NCI-H526 treated with DMSO at 0.1 percent for 48 hours (cell line): ENCODE measurements around the gene HEXIM2.
A peak's percentile ranks its signal among the peaks of the same experiment; 100 is the strongest.

Source experiments
- DNase-seq: peaks from one replicate; lab custom pipeline; 2025; lab: John Stamatoyannopoulos, UW

HEXIM2 gene

GRCh38 chr17:45127548-45128300, 34.0 kb upstream of the HEXIM2 start:
- no peak for DNase-seq

- no peak for DNase-seq
These were observed 33.3 kb upstream of the HEXIM2 start for GRCh38 chr17:45128331-45128730.

- DNase-seq: no peak
These were observed 32.7 kb upstream of the HEXIM2 start for GRCh38 chr17:45128989-45129388.

- no peak for DNase-seq
These were observed 32.2 kb upstream of the HEXIM2 start for GRCh38 chr17:45129426-45129939.

GRCh38 chr17:45129940-45130680, 31.6 kb upstream of the HEXIM2 start:
- DNase-seq: no peak

- DNase-seq: no peak
These were observed 30.7 kb upstream of the HEXIM2 start for GRCh38 chr17:45130681-45131615.

- peak; percentile 59 for DNase-seq
These were observed 29.9 kb upstream of the HEXIM2 start for GRCh38 chr17:45131616-45132319.

- DNase-seq: no peak
These were observed 29.4 kb upstream of the HEXIM2 start, which contains the start of gene PLCD3 for GRCh38 chr17:45132320-45132571. PLCD3 (minus strand) TSS chr17:45132515; CDS start chr17:45132410, 105 bp downstream.

GRCh38 chr17:45132572-45133463, 28.9 kb upstream of the HEXIM2 start:
- peak; percentile 72 for DNase-seq

- peak; percentile 97 for DNase-seq
These were observed 26.3 kb upstream of the HEXIM2 start, which contains the start of gene ACBD4 for GRCh38 chr17:45135192-45135977. ACBD4 (plus strand) TSS chr17:45135687; CDS start chr17:45136145, 458 bp downstream.

GRCh38 chr17:45135978-45136791, 25.5 kb upstream of the HEXIM2 start:
- DNase-seq: no peak

- no peak for DNase-seq
These were observed 24.7 kb upstream of the HEXIM2 start for GRCh38 chr17:45136846-45137560.

- no peak for DNase-seq
These were observed 23.9 kb upstream of the HEXIM2 start for GRCh38 chr17:45137561-45138305.

GRCh38 chr17:45138911-45139532, 22.7 kb upstream of the HEXIM2 start:
- DNase-seq: no peak

GRCh38 chr17:45139533-45139920, 22.1 kb upstream of the HEXIM2 start:
- no peak for DNase-seq

GRCh38 chr17:45143094-45143670, 18.5 kb upstream of the HEXIM2 start:
- DNase-seq: no peak
